ENCODE data around the gene ZSCAN9.
A peak's percentile ranks its signal among the peaks of the same experiment; 100 is the strongest.

ZSCAN9 gene

DNA sequence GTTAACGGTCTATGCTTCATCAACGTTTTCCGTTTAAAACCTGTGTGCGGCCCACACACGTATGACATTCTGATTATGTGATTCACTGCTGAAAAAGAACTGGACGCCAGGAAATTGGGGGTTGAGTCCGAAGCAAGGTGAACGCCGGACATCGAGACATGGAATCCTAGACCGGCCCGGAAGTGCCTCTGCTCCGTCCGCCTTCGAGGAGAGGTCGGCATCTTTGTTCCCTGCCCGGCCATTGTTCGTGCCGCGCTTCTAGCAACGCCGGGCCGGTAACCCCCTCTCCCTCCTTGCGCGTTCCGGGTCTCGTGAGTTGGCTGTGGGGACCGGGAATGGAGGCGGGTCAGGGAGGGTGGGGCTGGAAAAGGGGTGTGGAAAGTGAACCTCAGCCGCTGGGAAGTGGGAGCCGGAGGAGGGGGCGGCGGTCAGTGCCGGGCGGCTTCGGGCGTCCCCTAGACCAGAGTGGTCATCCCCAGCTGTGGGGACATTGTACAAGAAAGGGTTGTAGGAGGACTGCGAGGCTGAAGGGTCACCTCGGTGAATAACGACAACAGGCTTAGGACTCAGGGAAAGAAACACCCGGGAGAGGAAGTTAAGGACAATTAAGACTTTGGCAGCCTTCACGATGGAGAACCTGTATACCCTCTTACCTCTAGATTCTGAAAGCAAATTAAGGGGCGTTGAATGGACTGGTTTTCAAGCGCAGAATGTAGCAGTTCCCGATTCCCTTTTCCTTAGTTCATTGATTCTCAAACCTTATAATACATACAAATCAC, at the start of gene ZSCAN9:
Gene ZSCAN9, plus strand, starts transcription at position 220 of the 779 bp plus-strand sequence. CDS start 1,810 bp downstream, outside the sequence.
- peak; percentile 82 for DNase-seq (ENCODE audit: low read depth)

DNA sequence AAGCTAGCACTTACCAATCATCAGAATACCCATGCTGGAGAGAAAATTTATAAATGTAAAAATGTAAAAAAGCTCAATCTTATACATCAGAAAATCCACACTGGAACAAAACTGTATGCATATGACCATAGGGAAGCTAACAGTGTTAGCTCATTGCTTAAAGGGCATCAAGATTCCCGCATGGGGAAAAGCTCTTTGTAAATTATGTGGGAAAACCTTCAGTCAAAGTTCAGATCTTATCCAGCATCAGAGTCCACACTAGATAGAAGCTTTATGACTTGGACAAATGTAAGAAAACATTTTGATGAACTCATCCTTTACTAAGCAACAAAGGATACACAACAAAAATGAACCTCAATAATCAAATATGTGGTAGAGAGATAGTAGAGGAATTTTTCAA, 48.7 kb upstream of the ZSCAN9 start:
- DNase-seq (ENCODE audit: low read depth), result no peak

DNA sequence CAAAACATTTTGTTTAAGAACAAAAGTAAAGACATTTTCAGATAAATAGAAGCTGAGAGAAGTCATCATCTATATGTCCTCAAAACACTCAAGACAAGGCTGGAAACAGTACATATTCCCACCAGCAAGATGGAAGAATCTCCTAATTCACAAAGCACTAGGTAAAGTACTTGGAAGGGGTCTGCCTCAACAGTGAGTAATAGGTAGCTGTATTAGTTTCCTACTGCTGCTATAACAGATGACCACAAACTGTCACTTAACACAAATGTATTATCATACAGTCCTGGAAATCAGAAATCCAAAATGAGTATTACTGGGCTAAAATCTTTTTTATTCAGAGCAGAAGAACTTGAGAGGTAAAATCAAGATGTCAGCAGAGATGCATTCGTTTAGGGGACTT, 42.8 kb upstream of the ZSCAN9 start:
- no peak for DNase-seq (ENCODE audit: low read depth)

DNA sequence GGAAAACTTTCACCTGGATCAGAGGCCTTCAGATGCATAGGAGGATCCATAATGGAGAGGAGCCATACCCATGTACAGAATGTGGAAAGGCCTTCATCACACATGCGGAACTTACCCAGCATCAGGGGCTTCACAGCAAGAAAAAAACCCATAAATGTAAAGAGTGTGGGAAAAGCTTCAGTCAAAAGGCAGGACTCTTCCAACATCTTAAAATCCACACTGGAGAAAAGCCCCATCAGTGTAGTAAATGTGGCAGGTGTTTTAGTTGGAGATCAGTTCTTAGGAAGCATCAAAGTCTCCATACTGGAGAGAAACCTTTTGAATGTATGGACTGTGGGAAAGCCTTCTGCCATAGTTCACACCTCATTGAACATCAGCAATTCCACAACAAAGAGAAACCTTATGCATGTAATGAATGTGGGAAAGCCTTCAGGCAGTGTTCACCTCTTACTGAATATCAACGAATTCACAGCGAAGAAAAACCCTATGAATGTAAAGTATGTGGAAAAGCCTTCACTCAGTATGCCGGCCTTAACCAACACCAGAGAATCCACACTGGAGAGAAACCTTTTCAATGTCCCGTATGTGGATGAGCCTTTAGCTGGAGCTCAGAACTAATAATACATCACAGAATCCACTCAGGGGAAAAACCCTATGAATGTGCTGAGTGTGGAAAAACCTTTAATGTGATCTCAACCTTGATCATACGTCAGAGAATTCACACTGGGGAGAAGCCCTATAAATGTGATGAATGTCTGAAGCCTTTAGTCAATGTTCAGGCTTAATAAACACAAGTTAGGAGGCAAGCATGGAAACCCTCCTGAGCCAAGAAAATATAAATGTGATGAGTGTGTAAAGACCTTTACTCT, 36.7 kb upstream of the ZSCAN9 start:
- DNase-seq (ENCODE audit: low read depth), result no peak

GRCh38 chr6:28200020-28200419, 25.1 kb upstream of the ZSCAN9 start:
- no peak for DNase-seq (ENCODE audit: low read depth)

DNA sequence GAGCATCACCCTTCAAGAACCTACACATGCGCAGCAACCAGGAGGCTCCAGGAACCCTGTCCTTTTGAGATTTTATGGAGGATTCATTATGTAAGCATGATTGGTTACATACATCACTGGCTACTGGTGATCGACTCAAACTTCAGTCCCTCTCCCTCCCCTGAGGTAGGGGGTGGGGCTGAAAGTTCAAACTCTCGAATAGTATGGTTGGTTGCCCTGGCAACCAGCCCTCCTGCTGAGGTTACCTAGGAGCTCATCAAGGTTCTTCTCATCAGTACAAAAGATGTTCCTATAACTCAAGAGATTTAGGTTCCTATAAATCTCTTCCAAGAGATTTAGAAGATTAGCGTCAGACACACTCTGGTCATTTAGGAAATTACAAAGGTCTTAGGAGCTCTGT, 21.9 kb upstream of the ZSCAN9 start:
- DNase-seq (ENCODE audit: low read depth), result no peak

- no peak for DNase-seq (ENCODE audit: low read depth)
Observed at GRCh38 chr6:28205879-28206278, 19.2 kb upstream of the ZSCAN9 start.

DNA sequence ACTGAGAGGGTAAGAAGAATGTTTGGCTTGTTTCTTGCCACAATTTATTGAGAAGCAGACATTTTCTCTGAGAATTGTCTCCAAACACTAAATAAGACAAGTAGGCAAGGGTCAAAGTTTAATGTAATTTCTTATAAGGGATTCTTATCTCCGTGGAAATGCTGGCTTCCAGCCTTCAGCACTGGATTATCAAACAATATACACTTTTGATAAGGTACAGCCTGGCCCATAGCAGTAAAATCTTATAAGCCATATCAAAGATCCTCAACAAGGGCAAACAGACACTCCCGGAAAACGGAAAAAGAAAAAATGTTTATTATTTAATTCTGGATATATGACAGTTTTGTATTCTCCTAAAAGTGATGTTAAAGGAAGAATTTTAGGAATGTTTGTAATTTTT, 18.5 kb upstream of the ZSCAN9 start:
- DNase-seq (ENCODE audit: low read depth), result no peak

DNA sequence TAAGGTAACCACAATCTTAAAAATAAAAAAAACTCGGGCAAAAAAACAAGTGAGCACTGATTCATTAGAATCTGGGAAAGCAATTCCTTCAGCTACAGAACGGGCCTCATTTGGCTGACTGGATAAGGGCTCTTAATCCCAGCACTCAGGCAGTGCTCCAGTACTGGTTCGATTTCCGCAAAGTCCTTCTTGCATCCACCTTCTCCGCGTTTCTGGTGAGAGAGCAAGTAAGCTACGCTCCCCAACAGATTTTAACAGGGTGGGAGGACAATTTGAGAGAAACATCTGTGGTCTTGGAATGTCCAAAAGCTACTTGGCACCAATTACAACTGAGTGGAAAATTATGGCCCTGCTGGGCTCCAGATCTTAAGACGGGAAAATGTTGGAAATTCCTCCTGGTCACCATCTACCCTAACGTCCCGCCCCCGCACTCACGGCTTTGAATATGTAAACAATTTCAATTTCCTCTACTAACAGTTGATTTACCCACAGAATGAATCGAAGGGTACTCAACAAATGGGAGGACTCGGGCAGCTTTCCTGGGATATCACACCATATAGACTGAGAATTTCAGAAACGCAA, 18.1 kb upstream of the ZSCAN9 start:
- DNase-seq (ENCODE audit: low read depth), result no peak

DNA sequence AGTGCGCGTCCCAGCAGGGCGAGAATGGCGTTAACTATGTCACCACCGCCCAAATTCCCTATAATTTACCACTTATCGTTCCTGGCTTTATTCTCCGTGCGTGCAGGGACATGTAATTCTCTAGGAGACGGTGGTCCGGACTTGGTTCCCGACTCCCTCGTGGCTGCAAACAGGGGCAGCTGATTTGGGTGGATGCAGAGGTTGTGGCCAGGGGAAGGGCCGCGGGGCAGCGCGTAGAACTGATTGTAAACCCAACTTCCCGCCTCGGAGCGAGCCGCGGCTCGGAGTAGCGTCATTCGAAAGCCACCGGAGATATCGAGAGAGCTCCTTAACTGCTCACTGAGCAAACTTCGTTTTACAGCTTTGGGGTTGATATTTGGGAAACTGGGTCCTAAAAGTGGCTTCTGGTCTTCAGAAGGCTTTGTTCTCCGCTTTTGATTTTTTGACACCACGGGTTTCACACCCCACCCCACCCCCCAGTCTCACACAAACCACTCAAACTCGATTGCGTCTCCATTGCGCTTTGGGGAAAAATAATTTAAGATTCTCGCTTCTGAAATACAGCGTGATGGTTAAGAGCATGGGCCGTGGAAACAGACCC, 17.5 kb upstream of the ZSCAN9 start:
- peak; percentile 43 for DNase-seq (ENCODE audit: low read depth)

DNA sequence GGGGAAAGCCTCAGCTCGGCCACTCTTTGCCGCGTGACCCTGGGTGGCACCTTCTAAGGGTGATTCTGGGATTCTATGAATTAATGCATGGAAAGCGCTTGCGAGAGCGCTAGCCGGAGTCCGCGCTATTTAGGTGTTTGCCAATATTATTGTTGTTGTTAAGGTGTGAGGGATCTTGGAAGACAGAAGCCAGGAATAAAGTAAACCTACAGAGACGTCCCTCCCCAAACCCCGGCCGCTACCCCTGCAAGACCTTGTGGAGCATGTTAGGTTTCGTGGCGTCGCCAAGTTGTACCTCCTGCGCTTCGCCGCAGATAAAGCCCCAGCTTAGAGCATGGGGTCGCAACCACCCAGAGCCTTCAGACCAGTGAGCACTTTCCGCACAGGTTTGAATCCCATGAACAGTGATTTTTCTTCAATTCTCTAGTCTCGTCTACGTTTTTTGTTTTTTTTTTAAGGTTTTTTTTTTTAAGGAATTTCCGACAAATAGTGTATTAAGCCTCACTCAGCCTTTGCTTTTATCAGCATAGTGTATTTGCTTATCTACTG, 16.9 kb upstream of the ZSCAN9 start:
- DNase-seq (ENCODE audit: low read depth), result no peak

GRCh38 chr6:28209753-28210535, 15.1 kb upstream of the ZSCAN9 start:
- no peak for DNase-seq (ENCODE audit: low read depth)

DNA sequence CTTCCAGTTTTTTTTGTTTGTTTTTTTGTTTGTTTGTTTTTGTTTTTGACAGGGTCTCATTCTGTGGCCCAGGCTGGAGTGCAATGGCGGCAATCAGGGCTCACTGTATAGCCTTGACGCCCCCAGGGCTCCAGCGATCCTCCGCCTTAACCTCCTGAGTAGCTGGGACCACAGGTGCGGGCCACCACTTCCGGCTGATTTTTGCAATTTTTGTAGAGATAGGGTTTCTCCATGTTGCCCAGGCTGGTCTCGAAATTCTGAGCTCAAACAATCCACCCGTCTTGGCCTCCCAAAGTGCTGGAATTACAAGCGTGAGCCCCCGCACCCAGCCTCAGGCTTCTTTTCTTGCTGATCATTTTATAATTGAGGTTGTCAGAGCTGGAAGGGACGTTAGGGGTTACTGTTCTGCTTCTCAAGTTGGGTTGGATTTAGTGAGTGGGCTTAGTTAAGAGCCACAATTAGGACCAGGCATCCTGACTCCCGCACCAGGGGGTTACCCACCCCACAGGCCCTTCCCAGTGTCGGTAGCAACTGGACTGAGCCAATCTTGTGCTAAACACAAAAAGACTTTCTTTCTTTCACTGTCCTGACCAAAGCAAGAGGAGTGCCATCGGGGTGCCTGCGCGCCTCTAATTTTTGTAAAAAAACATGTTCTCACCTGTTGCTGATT, 13.1 kb upstream of the ZSCAN9 start:
- peak; percentile 12 for DNase-seq (ENCODE audit: low read depth)

GRCh38 chr6:28212510-28213212, 12.4 kb upstream of the ZSCAN9 start:
- DNase-seq (ENCODE audit: low read depth), result peak; percentile 84

DNA sequence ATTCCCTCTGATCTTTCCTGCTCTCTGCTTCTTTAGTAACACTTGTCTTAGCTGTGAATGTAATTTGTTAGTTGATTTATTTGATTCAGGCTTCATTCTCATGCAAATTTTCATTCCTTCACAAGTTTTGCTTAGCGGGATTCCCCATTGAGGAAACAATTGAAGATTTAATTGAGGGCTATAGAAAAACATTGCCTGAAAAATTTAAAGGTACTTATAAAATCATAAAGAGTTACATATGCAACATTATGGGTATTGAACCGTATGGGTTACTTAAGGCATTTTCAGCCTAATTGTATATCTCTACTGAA, 11.9 kb upstream of the ZSCAN9 start:
- DNase-seq (ENCODE audit: low read depth), result no peak

GRCh38 chr6:28215425-28215824, 9.7 kb upstream of the ZSCAN9 start:
- DNase-seq (ENCODE audit: low read depth), result peak; percentile 16

- no peak for DNase-seq (ENCODE audit: low read depth)
Observed at GRCh38 chr6:28217890-28218289, 7.2 kb upstream of the ZSCAN9 start.

GRCh38 chr6:28218312-28219248, 6.5 kb upstream of the ZSCAN9 start:
- DNase-seq (ENCODE audit: low read depth), result peak; percentile 47

Data from iris pigment epithelial cell (primary cell).